B cell (primary cell): ENCODE data around the gene ZMYND8. TPM values are rescaled to one million over a fixed set of nuclear protein-coding genes. Genes with fewer than 3 reads are reported as not detected.

ENCODE experiments used
- ATAC-seq: fragments of 200-7000 bp; cut with Tn5 transposase; one replicate; pipeline ENCODE4 v1.10.0; 2021; ENCODE audit warnings: low read depth, mild to moderate bottlenecking, moderate number of reproducible peaks, moderate library complexity
- CTCF ChIA-PET: fragments of 350-600 bp; sonication (Branson Sonifier 250); formaldehyde crosslinking; loops from one replicate; lab custom pipeline; 2021; ENCODE audit warnings: antibody characterized with exemption, inconsistent platforms; lab: Charles Lee
- POLR2A ChIA-PET: fragments of 350-600 bp; sonication (Branson Sonifier 250); formaldehyde crosslinking; loops from one replicate; lab custom pipeline; 2021; ENCODE audit warnings: antibody characterized with exemption; lab: Charles Lee
- DNase-seq: peaks from one replicate; pipeline ENCODE4 v3.0.0; 2013
- H2AFZ ChIP-seq: 2 replicates; pipeline ENCODE4 v1.6.1; 2012; ENCODE audit warnings: mild to moderate bottlenecking, low read depth, low read length; ENCODE audit not compliant: insufficient read depth, poor library complexity, severe bottlenecking
- H3K27ac ChIP-seq, 2 donors: 1 replicate in 1 of 2; 2 replicates in 1 of 2; pipeline ENCODE4 v1.5.1; 2012 to 2013; ENCODE audit warnings: low read length in 2 of 2, mild to moderate bottlenecking in 2 of 2, moderate library complexity in 1 of 2
- H3K27me3 ChIP-seq, 4 experiments: fragments of 200-600 bp in 1 of 4; sonication (generic) in 1 of 4; replicated peaks in 1 of 4; 1 replicate in 2 of 4; 2 replicates in 2 of 4; pipeline versions ENCODE4 v1.6.1 to v1.7.0; 2013 to 2016; ENCODE audit warnings: low read length in 3 of 4, mild to moderate bottlenecking in 2 of 4, mixed read lengths in 1 of 4, moderate library complexity in 1 of 4; ENCODE audit not compliant: insufficient read depth in 4 of 4, control insufficient read depth in 3 of 4; ENCODE audit errors: control extremely low read depth in 1 of 4
- H3K36me3 ChIP-seq, 2 experiments: replicated peaks in 1 of 2; 1 replicate in 1 of 2; 2 replicates in 1 of 2; pipeline versions ENCODE4 v1.6.1 to v1.7.1; 2013; ENCODE audit warnings: low read length in 1 of 2; ENCODE audit not compliant: insufficient read depth in 2 of 2, control insufficient read depth in 1 of 2; ENCODE audit errors: control extremely low read depth in 1 of 2, extremely low read depth in 1 of 2
- H3K4me1 ChIP-seq, 2 donors: fragments of 200-600 bp in 1 of 2; sonication (generic) in 1 of 2; 1 replicate in 1 of 2; 2 replicates in 1 of 2; pipeline versions ENCODE4 v1.5.1 to v1.6.1; 2013 to 2017; ENCODE audit warnings: low read length in 2 of 2; ENCODE audit not compliant: control insufficient read depth in 2 of 2, insufficient read depth in 2 of 2
- H3K4me2 ChIP-seq: replicated peaks from 2 replicates; pipeline ENCODE3; 2012; ENCODE audit warnings: mild to moderate bottlenecking, low read depth, low read length; ENCODE audit not compliant: poor library complexity, severe bottlenecking
- H3K4me3 ChIP-seq, 5 experiments: fragments of 200-600 bp in 1 of 5; sonication (generic) in 1 of 5; 1 replicate in 3 of 5; 2 replicates in 2 of 5; pipeline versions ENCODE4 v1.5.1 to v1.7.0; 2011 to 2016; ENCODE audit warnings: low read length in 4 of 5, mild to moderate bottlenecking in 4 of 5, low read depth in 2 of 5, control low read depth in 1 of 5, moderate library complexity in 1 of 5; ENCODE audit not compliant: insufficient read depth in 1 of 5; ENCODE audit errors: control extremely low read depth in 1 of 5, extremely low read depth in 1 of 5
- H3K79me2 ChIP-seq: fragments of 200-600 bp; sonication (generic); one replicate; pipeline ENCODE4 v1.6.0; 2016; ENCODE audit warnings: low read length; ENCODE audit not compliant: control insufficient read depth, insufficient read depth
- H3K9ac ChIP-seq: fragments of 200-600 bp; sonication (generic); 2 replicates; pipeline ENCODE4 v1.6.1; 2017; ENCODE audit warnings: mild to moderate bottlenecking, low read length, moderate library complexity
- H3K9me3 ChIP-seq, 3 donors: one replicate each; pipeline versions ENCODE4 v1.6.1 to v1.7.1; 2013; ENCODE audit warnings: low read length in 2 of 3; ENCODE audit not compliant: control insufficient read depth in 2 of 3, insufficient read depth in 1 of 3; ENCODE audit errors: control extremely low read depth in 1 of 3
- H4K20me1 ChIP-seq: 2 replicates; pipeline ENCODE4 v1.6.0; 2012; ENCODE audit warnings: mild to moderate bottlenecking, low read length; ENCODE audit not compliant: insufficient read depth, control insufficient read depth, poor library complexity, severe bottlenecking
- H3K27ac Mint-ChIP-seq: one replicate; pipeline ENCODE4 v1.8.0; 2021; ENCODE audit warnings: mixed read lengths
- H3K27me3 Mint-ChIP-seq: one replicate; pipeline ENCODE4 v1.8.0; 2021; ENCODE audit warnings: mixed read lengths
- H3K4me1 Mint-ChIP-seq: one replicate; pipeline ENCODE4 v1.8.0; 2021; ENCODE audit warnings: mixed read lengths
- H3K4me3 Mint-ChIP-seq: one replicate; pipeline ENCODE4 v1.8.0; 2021; ENCODE audit warnings: mixed read lengths
- H3K9me3 Mint-ChIP-seq: one replicate; pipeline ENCODE4 v1.8.0; 2022; ENCODE audit warnings: mixed read lengths; ENCODE audit not compliant: insufficient read depth
- CTCF ChIP-seq: fragments of 200-600 bp; IDR thresholded peaks from one replicate; pipeline ENCODE4 v1.8.0; 2022; ENCODE audit warnings: antibody characterized with exemption, mild to moderate bottlenecking
- EZH2 ChIP-seq: IDR thresholded peaks from 2 replicates; pipeline ENCODE4 v1.6.1; 2012; ENCODE audit warnings: borderline replicate concordance, low read depth, mild to moderate bottlenecking, moderate library complexity, low read length; ENCODE audit not compliant: insufficient read depth, poor library complexity, severe bottlenecking
- WGBS: methylation state at CpG from one replicate; pipeline ENCODE4 v1.1.5; 2013; ENCODE audit warnings: missing lambda C conversion rate; ENCODE audit not compliant: insufficient coverage; 5-methylcytosine and 5-hydroxymethylcytosine counted together
- intact Hi-C: fragments of 100-400 bp; cut with micrococcal nuclease; formaldehyde crosslinking; loops from one replicate; pipeline ENCODE4 v1.10.0; 2022
- polyA plus RNA-seq: library from polyadenylated mRNA; depleted of rRNA; stranded (reverse); fragments of >200 nt; gene quantifications from 2 replicates; pipeline ENCODE4 v1.2.3, GENCODE V29; 2012
- total RNA-seq, 2 donors: library from RNA; stranded (reverse); fragments of 120-200 nt in 1 of 2; gene quantifications; 1 replicate in 1 of 2; 2 replicates in 1 of 2; pipeline versions ENCODE4 v1.2.3 to v1.2.4, GENCODE V29; 2013 to 2022

ZMYND8 gene
- total and polyA plus RNA-seq, 2 donors (not counting 1 experiment from before 2014, with no cell fraction given) = 20.3 to 67.2 TPM

GRCh38 chr20:47405775-47406325 is 49.4 kb upstream of the ZMYND8 start:
- H3K4me2 ChIP-seq = no peak overlapping the region
- DNase-seq = no peak
- H3K36me3 ChIP-seq = peaks cover 0 to 4% of the 10 kb centered on the region in 2 experiments
- H3K9me3 ChIP-seq = peaks cover 0 to 6% (median under 1%) of the 10 kb centered on the region in 3 donors
- no peak overlapping the region for H3K9ac ChIP-seq
- H3K4me3 Mint-ChIP-seq = no peak overlapping the region
- ATAC-seq = no peak
- CTCF ChIA-PET = interaction anchor here (0.6 to 1.9 kb wide), 5 partner anchors 11 to 103 kb away, joined by 3 to 15 read pairs (median 3); no protein-coding TSS in a partner anchor
- H3K4me3 ChIP-seq = no peak overlapping the region
- H3K79me2 ChIP-seq = peaks cover 35% of the 10 kb centered on the region
- no peaks in the 10 kb centered on the region for H3K9me3 Mint-ChIP-seq
- H3K4me1 Mint-ChIP-seq = peaks cover 50% of the 10 kb centered on the region
- no peaks in the 10 kb centered on the region for H3K27me3 ChIP-seq
- POLR2A ChIA-PET = interaction anchor here (0.6 kb wide), 1 partner anchor 32 kb away, joined by 10 read pairs; no protein-coding TSS in a partner anchor
- intact Hi-C loops = no loop called here
- H3K27me3 Mint-ChIP-seq = no peaks in the 10 kb centered on the region
- peaks cover 31 to 37% of the 10 kb centered on the region in 2 donors for H3K4me1 ChIP-seq
- TF ChIP-seq EZH2 (no peak), CTCF (no peak)
- no peak overlapping the region for H3K27ac ChIP-seq
- no peak overlapping the region for H3K27ac Mint-ChIP-seq
- 67% methylated on average over 2 of the region's 4 CpGs for WGBS
- H2AFZ ChIP-seq = no peak overlapping the region
- H4K20me1 ChIP-seq = no peaks in the 10 kb centered on the region

GRCh38 chr20:47400685-47401084 is 44.2 kb upstream of the ZMYND8 start:
- ChIA-PET POLR2A (no interaction called here), CTCF (interaction anchor here (1.0 to 1.3 kb wide), 3 partner anchors 17 to 129 kb away, joined by 3 to 4 read pairs (median 3); no protein-coding TSS in a partner anchor)

More at GRCh38 chr20:47400685-47401084, 44.2 kb upstream of the ZMYND8 start:
- Mint-ChIP-seq H3K27ac (no peak overlapping the region), H3K9me3 (peaks cover 2% of the 10 kb centered on the region), H3K4me3 (no peak overlapping the region), H3K4me1 (peaks cover 25% of the 10 kb centered on the region), H3K27me3 (no peaks in the 10 kb centered on the region)
- Histone ChIP-seq H3K4me3 (no peak overlapping the region), H2AFZ (no peak overlapping the region), H3K4me1 (peaks cover 0 to 3% of the 10 kb centered on the region in 2 donors), H3K27ac (no peak overlapping the region), H3K9me3 (peaks cover 0 to 9% (median 4%) of the 10 kb centered on the region in 3 donors), H3K4me2 (no peak overlapping the region), H3K36me3 (peaks cover 0 to 12% of the 10 kb centered on the region in 2 experiments), H3K79me2 (peaks cover 13% of the 10 kb centered on the region), H4K20me1 (no peaks in the 10 kb centered on the region), H3K27me3 (no peaks in the 10 kb centered on the region), H3K9ac (no peak overlapping the region)
- ATAC-seq (no peak), DNase-seq (no peak)
- no peak for TF ChIP-seq CTCF
- TF ChIP-seq EZH2 = no peak
- WGBS = 100% methylated on average over 4 of the region's 5 CpGs
- intact Hi-C loops = no loop called here
